ENCODE measurements around the gene DPP4. TPM values are rescaled to one million over a fixed set of nuclear protein-coding genes. Genes with fewer than 3 reads are reported as not detected.
A peak's percentile ranks its signal among the peaks of the same experiment; 100 is the strongest.

The DPP4 gene
- total RNA-seq, 2 donors from 2014 or later: 0.99 to 7.5 TPM

GRCh38 chr2:162090109-162090508 lies 16.1 kb upstream of the DPP4 start:
- no peaks in the 10 kb centered on the region for H3K4me1 ChIP-seq
- H3K9me3 ChIP-seq: no peaks in the 10 kb centered on the region
- TF ChIP-seq CTCF (IDR thresholded peaks at IDR 0.05) (no peak), POLR2A (IDR thresholded peaks at IDR 0.05) (no peak)
- no peaks in the 10 kb centered on the region for H3K27me3 ChIP-seq
- no peak overlapping the region for H3K4me3 ChIP-seq
- no peaks in the 10 kb centered on the region for H3K36me3 ChIP-seq (replicated peaks in 1 of 2; ENCODE audit: insufficient read depth in 1 of 2, low read depth in 2 of 2)
- ATAC-seq (no peak), DNase-seq (no peak)
- WGBS, 2 donors: 59 to 71% methylated on average over 1 of the region's 1 CpG
- intact Hi-C loops (cut with DNase I): no loop called here
- H3K27ac ChIP-seq: no peak overlapping the region

- Histone ChIP-seq H3K27ac (no peak overlapping the region), H3K27me3 (no peaks in the 10 kb centered on the region), H3K9me3 (no peaks in the 10 kb centered on the region), H3K36me3 (replicated peaks in 1 of 2; ENCODE audit: insufficient read depth in 1 of 2, low read depth in 2 of 2) (no peaks in the 10 kb centered on the region), H3K4me1 (no peaks in the 10 kb centered on the region), H3K4me3 (no peak overlapping the region)
- TF ChIP-seq CTCF (IDR thresholded peaks at IDR 0.05) (no peak), POLR2A (IDR thresholded peaks at IDR 0.05) (no peak)
- intact Hi-C loops (cut with DNase I): no loop called here
- DNase-seq: no peak
- no peak for ATAC-seq
- 69 to 80% methylated on average over 2 of the region's 2 CpGs for WGBS, 2 donors
These were observed 12.9 kb upstream of the DPP4 start for GRCh38 chr2:162086904-162087303.

- Histone ChIP-seq H3K4me3 (no peak overlapping the region), H3K27me3 (no peaks in the 10 kb centered on the region), H3K9me3 (no peaks in the 10 kb centered on the region), H3K27ac (no peak overlapping the region), H3K36me3 (replicated peaks in 1 of 2; ENCODE audit: insufficient read depth in 1 of 2, low read depth in 2 of 2) (no peaks in the 10 kb centered on the region), H3K4me1 (no peaks in the 10 kb centered on the region)
- DNase-seq (no peak), ATAC-seq (peak; percentile 21)
- no peak for TF ChIP-seq POLR2A (IDR thresholded peaks at IDR 0.05)
- no peak for TF ChIP-seq CTCF (IDR thresholded peaks at IDR 0.05)
- 40 to 60% methylated on average over 3 of the region's 3 CpGs for WGBS, 2 donors
- intact Hi-C loops (cut with DNase I): no loop called here
These were observed 11.3 kb upstream of the DPP4 start for GRCh38 chr2:162085090-162085891.

GRCh38 chr2:162084536-162084935 lies 10.5 kb upstream of the DPP4 start:
- 50 to 61% methylated on average over 2 of the region's 2 CpGs for WGBS, 2 donors
- Histone ChIP-seq H3K36me3 (replicated peaks in 1 of 2; ENCODE audit: insufficient read depth in 1 of 2, low read depth in 2 of 2) (no peaks in the 10 kb centered on the region), H3K27ac (no peak overlapping the region), H3K27me3 (no peaks in the 10 kb centered on the region), H3K9me3 (no peaks in the 10 kb centered on the region), H3K4me1 (no peaks in the 10 kb centered on the region), H3K4me3 (no peak overlapping the region)
- intact Hi-C loops (cut with DNase I): no loop called here
- no peak for TF ChIP-seq POLR2A (IDR thresholded peaks at IDR 0.05)
- no peak for TF ChIP-seq CTCF (IDR thresholded peaks at IDR 0.05)
- DNase-seq (no peak), ATAC-seq (no peak)

- Histone ChIP-seq H3K9me3 (no peaks in the 10 kb centered on the region), H3K27me3 (no peaks in the 10 kb centered on the region), H3K4me1 (no peaks in the 10 kb centered on the region), H3K27ac (no peak overlapping the region), H3K36me3 (replicated peaks in 1 of 2; ENCODE audit: insufficient read depth in 1 of 2, low read depth in 2 of 2) (no peaks in the 10 kb centered on the region), H3K4me3 (no peak overlapping the region)
- no peak for DNase-seq
- TF ChIP-seq POLR2A (IDR thresholded peaks at IDR 0.05): no peak
- intact Hi-C loops (cut with DNase I): no loop called here
- WGBS, 2 donors: 70 to 73% methylated on average over 3 of the region's 3 CpGs
- no peak for ATAC-seq
These were observed 8.7 kb upstream of the DPP4 start for GRCh38 chr2:162082681-162083080.
